GM04504 (cell line): ENCODE measurements around the gene CDC6.

ENCODE experiments used
- DNase-seq: peaks from one replicate; pipeline ENCODE4 v3.0.0-alpha.2; 2012; ENCODE audit warnings: low read depth

The CDC6 gene

GRCh38 chr17:40287494-40288369 lies at the start of gene CDC6:
Gene CDC6 (plus strand): TSS chr17:40287879. CDS start chr17:40289421, 1,542 bp downstream.
- DNase-seq, result peak; percentile 99

- DNase-seq, result no peak
Measured at GRCh38 chr17:40241252-40241834, 46.3 kb upstream of the CDC6 start.

- no peak for DNase-seq
Measured at GRCh38 chr17:40242774-40243173, 44.9 kb upstream of the CDC6 start.

GRCh38 chr17:40243761-40244160 lies 43.9 kb upstream of the CDC6 start:
- DNase-seq, result no peak

GRCh38 chr17:40244255-40244654 lies 43.4 kb upstream of the CDC6 start:
- no peak for DNase-seq

GRCh38 chr17:40247926-40248495 lies 39.7 kb upstream of the CDC6 start:
- no peak for DNase-seq

- DNase-seq, result no peak
Measured at GRCh38 chr17:40248507-40248906, 39.2 kb upstream of the CDC6 start.

- DNase-seq, result peak; percentile 95
Measured at GRCh38 chr17:40251576-40251975, 36.1 kb upstream of the CDC6 start.

GRCh38 chr17:40253565-40253964 lies 34.1 kb upstream of the CDC6 start:
- DNase-seq, result no peak

- DNase-seq, result no peak
Measured at GRCh38 chr17:40259505-40259904, 28.2 kb upstream of the CDC6 start.

GRCh38 chr17:40260528-40260927 lies 27.2 kb upstream of the CDC6 start:
- no peak for DNase-seq

GRCh38 chr17:40264458-40265185 lies 23.1 kb upstream of the CDC6 start:
- no peak for DNase-seq

- no peak for DNase-seq
Measured at GRCh38 chr17:40265337-40265736, 22.3 kb upstream of the CDC6 start.

- DNase-seq, result no peak
Measured at GRCh38 chr17:40266882-40267281, 20.8 kb upstream of the CDC6 start.

- no peak for DNase-seq
Measured at GRCh38 chr17:40268141-40268712, 19.5 kb upstream of the CDC6 start.

GRCh38 chr17:40278414-40278813 lies 9.3 kb upstream of the CDC6 start:
- DNase-seq, result no peak

- no peak for DNase-seq
Measured at GRCh38 chr17:40279402-40279801, 8.3 kb upstream of the CDC6 start.

GRCh38 chr17:40281663-40282062 lies 6.0 kb upstream of the CDC6 start:
- no peak for DNase-seq

GRCh38 chr17:40283662-40284061 lies 4.0 kb upstream of the CDC6 start:
- DNase-seq, result peak; percentile 76

GRCh38 chr17:40284085-40284713 lies 3.5 kb upstream of the CDC6 start:
- no peak for DNase-seq

GRCh38 chr17:40286473-40286872 lies 1.2 kb upstream of the CDC6 start:
- no peak for DNase-seq

GRCh38 chr17:40287159-40287493 lies 553 bp upstream of the CDC6 start:
- no peak for DNase-seq
